ENCODE data around the gene STAMBPL1. TPM values are rescaled to one million over a fixed set of nuclear protein-coding genes. Genes with fewer than 3 reads are reported as not detected.

STAMBPL1 gene
- total and polyA plus RNA-seq, 4 donors: 1.7 to 24.5 (median 5.1) TPM

DNA sequence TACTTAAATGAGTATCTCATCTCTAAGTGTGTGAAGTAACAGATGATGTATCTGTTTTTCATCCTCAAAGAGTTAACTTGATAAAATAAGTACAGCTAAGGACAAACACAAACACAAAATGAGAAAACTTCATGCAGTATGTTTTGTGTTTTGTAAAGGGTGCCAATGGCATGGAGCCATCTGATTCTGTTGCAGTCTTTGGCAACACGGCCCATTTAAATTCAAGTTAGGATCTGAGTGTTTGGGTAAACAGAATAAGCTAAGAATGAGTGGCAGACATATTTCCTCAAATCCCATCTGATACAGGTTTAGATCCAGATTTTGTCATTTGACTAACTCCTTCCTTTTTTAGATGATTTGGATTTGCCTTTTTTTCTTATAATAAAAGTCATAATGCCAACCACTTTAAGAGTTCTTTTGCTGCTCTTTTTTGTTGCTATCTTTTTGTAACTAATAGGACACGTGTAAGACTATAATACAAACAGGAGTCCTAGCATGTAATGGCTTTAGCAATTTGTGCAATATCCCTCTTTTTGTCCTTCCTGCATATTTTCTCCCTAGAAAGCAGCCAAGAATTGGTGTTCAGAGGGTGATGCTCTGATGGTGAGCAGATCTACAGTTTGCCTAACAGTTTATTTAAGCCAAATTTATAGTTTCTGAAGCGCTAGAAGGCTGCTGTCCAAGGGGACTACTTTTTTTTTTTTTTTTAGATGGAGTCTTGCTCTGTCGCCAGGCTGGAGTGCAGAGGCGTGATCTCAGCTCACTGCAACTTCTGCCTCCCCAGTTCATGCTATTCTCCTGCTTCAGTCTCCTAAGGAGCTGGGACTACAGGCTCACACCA, 91.4 kb downstream of the STAMBPL1 start:
- peak overlapping the region in 1 of 2 donors; percentile 45 for H3K27ac ChIP-seq (ENCODE audit: low read depth in 1 of 2, low read length in 1 of 2)
- 57 to 75% methylated on average over 5 of the region's 5 CpGs for WGBS, 2 donors
- no peak overlapping the region for H3K9ac ChIP-seq (ENCODE audit: insufficient read depth in 1 of 2, low read length in 2 of 2)
- DNase-seq (peak; percentile 64 to 93 (median 90)), ATAC-seq (ENCODE audit: insufficient read depth, low FRiP score) (peak; percentile 10)
- H3K9me3 ChIP-seq (ENCODE audit: control insufficient read depth in 4 of 4, insufficient read depth in 3 of 4, low read length in 3 of 4): no peaks in the 10 kb centered on the region
- peaks cover 3 to 56% (median 10%) of the 10 kb centered on the region in 5 donors for H3K4me1 ChIP-seq (ENCODE audit: control insufficient read depth in 5 of 5, insufficient read depth in 5 of 5, low read length in 5 of 5)
- H3K27me3 ChIP-seq (ENCODE audit: control insufficient read depth in 3 of 3, insufficient read depth in 3 of 3, low read length in 2 of 3): no peaks in the 10 kb centered on the region
- no peak overlapping the region for H3K4me3 ChIP-seq
- H3K36me3 ChIP-seq (ENCODE audit: control insufficient read depth in 4 of 4, insufficient read depth in 4 of 4, low read length in 4 of 4): no peaks in the 10 kb centered on the region
- TF ChIP-seq, protein P1, sequence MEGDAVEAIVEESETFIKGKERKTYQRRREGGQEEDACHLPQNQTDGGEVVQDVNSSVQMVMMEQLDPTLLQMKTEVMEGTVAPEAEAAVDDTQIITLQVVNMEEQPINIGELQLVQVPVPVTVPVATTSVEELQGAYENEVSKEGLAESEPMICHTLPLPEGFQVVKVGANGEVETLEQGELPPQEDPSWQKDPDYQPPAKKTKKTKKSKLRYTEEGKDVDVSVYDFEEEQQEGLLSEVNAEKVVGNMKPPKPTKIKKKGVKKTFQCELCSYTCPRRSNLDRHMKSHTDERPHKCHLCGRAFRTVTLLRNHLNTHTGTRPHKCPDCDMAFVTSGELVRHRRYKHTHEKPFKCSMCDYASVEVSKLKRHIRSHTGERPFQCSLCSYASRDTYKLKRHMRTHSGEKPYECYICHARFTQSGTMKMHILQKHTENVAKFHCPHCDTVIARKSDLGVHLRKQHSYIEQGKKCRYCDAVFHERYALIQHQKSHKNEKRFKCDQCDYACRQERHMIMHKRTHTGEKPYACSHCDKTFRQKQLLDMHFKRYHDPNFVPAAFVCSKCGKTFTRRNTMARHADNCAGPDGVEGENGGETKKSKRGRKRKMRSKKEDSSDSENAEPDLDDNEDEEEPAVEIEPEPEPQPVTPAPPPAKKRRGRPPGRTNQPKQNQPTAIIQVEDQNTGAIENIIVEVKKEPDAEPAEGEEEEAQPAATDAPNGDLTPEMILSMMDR (IDR thresholded peaks at IDR 0.05; ENCODE audit: control extremely low read depth, extremely low read depth): no peak

Other genes starting within 250 kb of the STAMBPL1 start
- gene LIPF, start 215.8 kb upstream of the STAMBPL1 start, total RNA-seq: not detected
- gene LIPF, start 215.8 kb upstream of the STAMBPL1 start, polyA plus RNA-seq: under 1 TPM in 1 of 2 donors, not detected in 1; 0.22 TPM
- not detected for gene LIPK, start 174.0 kb upstream of the STAMBPL1 start, total RNA-seq
- gene LIPK, start 174.0 kb upstream of the STAMBPL1 start, polyA plus RNA-seq: not detected
- under 1 TPM; 0.34 to 0.55 TPM for gene LIPN, start 120.2 kb upstream of the STAMBPL1 start, total RNA-seq
- gene LIPN, start 120.2 kb upstream of the STAMBPL1 start, polyA plus RNA-seq: 1 to 10 TPM in 1 of 2 donors, not detected in 1; 2.6 TPM
- not detected for gene LIPM, start 77.5 kb upstream of the STAMBPL1 start, total RNA-seq
- not detected for gene LIPM, start 77.5 kb upstream of the STAMBPL1 start, polyA plus RNA-seq
- 1 to 10 TPM; 2.6 to 4.3 TPM for gene ANKRD22, start 28.4 kb upstream of the STAMBPL1 start, total RNA-seq
- 10 to 100 TPM in 1 of 2 donors, 1 to 10 TPM in 1; 1.1 to 23.1 TPM for gene ANKRD22, start 28.4 kb upstream of the STAMBPL1 start, polyA plus RNA-seq
- 100 to 1,000 TPM; 291 to 485 TPM for gene ACTA2, start 72.5 kb downstream of the STAMBPL1 start, total RNA-seq
- 100 to 1,000 TPM; 186 to 206 TPM for gene ACTA2, start 72.5 kb downstream of the STAMBPL1 start, polyA plus RNA-seq
- gene FAS, start 110.6 kb downstream of the STAMBPL1 start, total RNA-seq: 10 to 100 TPM; 35.1 to 74.7 TPM
- gene FAS, start 110.6 kb downstream of the STAMBPL1 start, polyA plus RNA-seq: 10 to 100 TPM; 10.5 to 37.5 TPM